Germinal center (tissue), 1 donor: ENCODE results near the gene NPTXR.
"Not testable (repeated sequence)": the region's sequence is repeated elsewhere in the genome, so short reads cannot be mapped to it uniquely, and the experiment has no call there.

Experiments used
- DNase-seq: peaks from one replicate; pipeline ENCODE4 v3.0.0; 2012; ENCODE audit warnings: mixed read lengths, low spot score

NPTXR gene

GRCh38 chr22:38868286-38868721, 24.5 kb upstream of the NPTXR start:
- DNase-seq = no peak

DNA sequence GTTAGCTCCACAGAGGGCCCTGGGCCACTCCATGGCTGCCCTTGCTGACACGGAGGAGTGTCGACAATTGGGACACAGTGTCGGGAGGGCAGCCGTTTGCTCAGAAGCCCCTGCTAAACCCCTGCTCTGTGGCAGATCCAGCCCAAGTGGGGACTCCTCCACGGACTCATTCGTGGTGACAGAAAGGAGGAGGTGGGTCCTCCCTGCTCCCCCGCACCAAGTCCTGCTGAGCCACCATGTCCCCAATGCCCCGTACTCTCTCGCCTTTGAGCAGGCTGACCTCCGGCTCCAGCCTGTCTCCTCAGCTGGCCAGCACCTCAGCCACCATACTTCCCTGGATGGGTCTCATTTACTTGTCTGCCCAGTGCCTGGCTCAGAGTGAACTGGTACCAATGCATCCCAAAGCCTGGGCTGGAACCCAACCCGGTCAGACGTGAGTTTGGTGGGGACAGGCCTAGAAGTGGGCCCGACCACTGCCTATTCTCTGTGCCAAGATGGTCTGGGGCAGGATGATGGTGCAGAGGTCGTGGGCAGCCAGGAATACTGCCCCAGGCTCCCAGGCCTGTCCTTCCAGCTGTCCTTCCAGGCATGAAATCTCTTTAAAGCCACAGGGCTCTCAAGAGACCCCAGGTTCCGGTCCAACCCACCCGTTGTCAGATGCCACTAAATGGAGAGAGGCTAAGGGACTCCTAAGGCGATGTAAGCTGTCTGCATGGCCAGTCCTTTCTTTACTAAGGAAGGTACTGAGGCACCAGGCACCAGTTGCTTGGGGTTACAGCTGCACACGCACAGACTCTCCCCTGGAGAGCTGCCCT, 23.9 kb upstream of the NPTXR start:
- no peak for DNase-seq

DNA sequence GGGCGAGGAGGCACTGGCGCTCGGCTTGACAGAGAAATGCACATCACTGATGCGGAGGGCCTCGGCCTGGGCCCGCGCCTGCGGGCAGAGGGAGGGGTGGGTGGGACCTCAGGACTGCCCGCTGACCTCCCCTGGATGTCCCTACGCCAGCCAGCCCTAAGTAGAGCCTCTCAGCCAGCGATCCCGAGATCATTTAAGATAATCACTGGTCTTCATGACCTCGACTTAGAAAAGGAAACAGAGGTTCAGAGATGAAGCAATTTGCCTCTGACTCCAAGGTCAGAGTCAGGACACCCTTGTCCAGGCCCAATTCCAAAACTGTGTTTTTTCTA, 23.3 kb upstream of the NPTXR start:
- DNase-seq = no peak

- no peak for DNase-seq
Measured at GRCh38 chr22:38866399-38867123, 22.7 kb upstream of the NPTXR start.

DNA sequence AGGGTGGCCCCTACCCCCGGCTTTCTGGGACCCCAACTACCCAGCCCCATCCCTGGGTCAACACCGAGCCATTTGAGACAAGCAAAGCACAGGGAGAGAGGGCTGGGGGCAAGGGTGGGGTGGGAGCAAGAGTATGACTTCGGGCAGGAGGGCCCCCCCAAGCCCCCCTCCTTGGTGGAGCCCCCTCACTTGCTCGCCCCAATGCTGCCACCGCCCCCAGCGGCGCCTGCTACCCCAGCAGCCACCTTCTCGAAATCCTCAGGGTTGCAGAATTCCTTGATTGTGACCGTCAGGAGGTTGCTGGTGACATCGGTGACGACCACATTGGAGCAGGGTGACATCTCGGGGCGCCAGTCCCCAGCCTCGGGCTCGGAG, 22.2 kb upstream of the NPTXR start:
- DNase-seq = no peak

GRCh38 chr22:38865201-38866023, 21.6 kb upstream of the NPTXR start:
- DNase-seq = no peak

DNA sequence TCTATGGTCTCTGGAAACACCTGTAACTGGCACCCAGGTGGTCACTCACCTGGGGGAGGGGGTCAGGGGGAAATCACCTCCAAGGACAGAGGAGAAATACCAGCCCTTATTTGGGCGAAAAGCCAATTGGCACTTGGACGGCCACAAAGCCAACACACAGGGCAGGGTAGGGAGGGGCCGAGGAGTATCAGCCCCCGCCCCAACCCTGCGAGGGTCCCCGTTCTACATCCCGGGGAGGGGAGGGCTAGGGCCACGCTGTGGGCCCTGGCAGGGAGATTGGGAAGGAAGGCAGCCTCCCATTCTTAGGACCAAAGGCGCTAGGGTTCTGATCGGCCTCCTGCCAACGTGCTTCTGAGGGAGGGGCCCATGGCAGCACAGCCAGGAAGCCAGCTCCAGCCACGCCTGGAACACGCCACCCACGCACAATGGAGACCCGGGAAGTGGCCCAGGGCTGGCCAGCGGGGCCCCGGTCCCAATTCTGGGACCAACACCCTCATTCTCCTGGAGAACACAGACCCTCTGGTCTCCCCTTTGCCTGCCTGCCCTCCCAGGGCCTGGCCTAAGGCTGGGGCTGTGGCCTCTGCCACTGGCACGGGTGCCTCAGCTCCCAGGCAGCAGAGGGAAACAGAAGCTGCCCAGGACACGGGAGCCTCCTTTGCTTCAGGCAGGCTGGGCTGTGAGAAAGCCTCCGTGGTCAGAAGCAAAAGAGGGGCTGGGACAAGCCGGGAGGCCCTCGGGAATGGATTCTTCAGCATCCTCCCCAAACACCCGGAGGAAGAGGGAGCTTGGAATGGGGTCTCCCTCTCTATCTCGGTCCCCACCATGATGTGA, 20.7 kb upstream of the NPTXR start:
- no peak for DNase-seq

- no peak for DNase-seq
Measured at GRCh38 chr22:38863531-38864131, 19.8 kb upstream of the NPTXR start.

- no peak for DNase-seq
Measured at GRCh38 chr22:38862375-38863329, 18.8 kb upstream of the NPTXR start.

DNA sequence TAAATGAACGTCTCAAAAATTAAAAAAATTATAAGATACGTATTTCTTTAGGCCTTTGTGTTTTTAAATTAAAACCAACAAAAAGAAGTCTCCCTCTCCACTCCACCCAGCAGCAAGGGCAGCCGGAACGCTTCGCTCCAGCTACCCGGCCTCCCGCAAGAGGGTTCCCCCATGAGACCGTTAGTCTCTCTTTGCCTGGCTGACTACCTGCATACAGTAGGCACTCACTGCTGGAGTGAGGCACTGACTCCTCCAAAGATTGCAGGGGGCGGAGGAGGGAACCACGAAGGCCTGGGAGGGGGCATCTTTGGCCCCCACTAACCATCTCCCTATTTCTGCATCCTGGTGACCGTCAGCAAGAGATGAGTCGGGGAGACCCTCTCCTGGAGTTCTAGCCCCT, 18.1 kb upstream of the NPTXR start:
- no peak for DNase-seq

GRCh38 chr22:38861170-38861876, 17.5 kb upstream of the NPTXR start:
- DNase-seq = no peak

- no peak for DNase-seq
Measured at GRCh38 chr22:38860283-38861169, 16.7 kb upstream of the NPTXR start.

DNA sequence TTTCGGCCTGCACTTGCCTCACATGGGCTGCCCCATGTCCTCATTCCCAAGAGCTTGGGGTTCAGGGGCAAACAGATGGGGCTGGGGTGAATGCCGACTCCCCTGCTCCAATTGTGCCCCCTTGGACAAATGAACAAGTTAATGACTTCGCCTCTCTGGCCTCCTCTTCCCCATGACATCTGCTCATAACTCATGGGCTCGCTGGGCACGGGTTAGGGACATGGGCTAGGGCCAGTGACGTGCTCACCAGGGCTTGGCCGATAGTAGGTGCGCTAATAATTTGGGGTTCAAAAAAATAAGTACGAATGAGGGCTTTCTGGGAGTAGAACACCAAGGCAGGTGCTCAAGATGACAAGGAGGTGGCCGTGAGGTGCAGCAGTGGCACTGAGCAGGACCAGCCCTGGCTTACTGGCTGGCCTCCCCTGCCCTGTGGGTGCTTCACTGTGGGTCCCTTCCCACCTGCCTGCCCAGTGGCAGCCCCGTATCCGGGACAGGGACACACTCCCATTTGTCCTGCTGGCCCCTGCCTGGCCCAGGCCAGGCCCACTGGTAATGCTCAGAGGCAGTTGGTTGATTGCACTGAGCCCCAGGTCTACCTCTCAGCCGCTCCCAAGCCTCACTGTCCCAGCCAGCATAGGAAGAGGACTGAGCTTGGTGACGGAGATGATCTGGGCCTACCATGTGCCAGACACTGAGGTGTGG, 15.9 kb upstream of the NPTXR start:
- DNase-seq = no peak

- no peak for DNase-seq
Measured at GRCh38 chr22:38858492-38858891, 14.7 kb upstream of the NPTXR start.

- not testable (repeated sequence) for DNase-seq
Measured at GRCh38 chr22:38854476-38854875, 10.6 kb upstream of the NPTXR start.

GRCh38 chr22:38853883-38854282, 10.1 kb upstream of the NPTXR start:
- not testable (repeated sequence) for DNase-seq

DNA sequence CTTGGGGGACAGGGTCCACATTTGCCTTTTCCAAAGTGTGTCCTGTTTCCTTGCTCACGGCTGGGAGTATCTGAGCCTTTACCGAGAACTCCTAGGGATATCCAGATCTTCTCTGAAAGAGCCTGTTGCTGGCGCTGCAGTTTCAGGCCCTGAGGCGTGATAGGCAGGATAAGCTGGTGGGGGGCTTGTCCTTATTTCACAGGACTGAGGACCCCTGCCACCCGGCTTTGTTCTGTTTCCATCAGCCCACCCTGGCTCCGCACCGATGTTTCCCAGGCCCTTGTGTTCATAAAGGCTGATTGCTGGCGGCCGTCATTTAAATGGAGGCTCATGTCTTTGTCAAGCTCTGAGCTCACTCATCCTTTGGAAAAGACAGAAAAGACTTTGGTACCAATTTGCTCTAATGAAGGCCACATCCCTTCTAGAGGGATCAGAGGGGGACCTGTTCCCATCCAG, 9.4 kb upstream of the NPTXR start:
- DNase-seq = no peak

- no peak for DNase-seq
Measured at GRCh38 chr22:38852522-38852921, 8.7 kb upstream of the NPTXR start.
